Raji (cell line): Measurements from ENCODE around the gene CLPTM1L.

ENCODE experiments used
- POLR2A ChIP-seq: IDR thresholded peaks from 2 replicates; pipeline ENCODE4 v1.6.1; 2011; ENCODE audit warnings: low read depth, low read length, control low read depth; ENCODE audit not compliant: insufficient read depth

The CLPTM1L gene

GRCh38 chr5:1371218-1371971 is 26.5 kb upstream of the CLPTM1L start:
- no peak for TF ChIP-seq POLR2A

DNA sequence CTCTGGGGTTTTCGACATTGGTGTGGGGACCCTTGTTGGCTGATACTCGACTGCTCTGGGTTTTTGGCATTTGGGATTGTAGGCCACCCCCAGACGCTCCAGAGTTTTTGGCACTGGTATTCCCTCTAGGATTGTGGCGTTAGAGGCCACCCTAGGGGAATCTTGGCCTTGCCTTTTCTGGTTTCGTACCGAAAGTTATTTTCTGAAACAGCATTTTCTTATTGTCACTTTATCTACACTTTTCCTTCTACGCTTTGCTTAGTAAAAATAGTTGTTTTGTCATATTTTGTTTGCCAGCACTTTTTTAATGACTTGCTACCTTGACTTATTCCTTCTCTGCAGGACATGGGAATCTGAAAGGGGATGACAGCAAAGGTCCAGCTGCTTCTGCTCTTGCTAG is 25.1 kb upstream of the CLPTM1L start:
- TF ChIP-seq POLR2A: no peak

GRCh38 chr5:1368756-1369155 is 23.9 kb upstream of the CLPTM1L start:
- no peak for TF ChIP-seq POLR2A

DNA sequence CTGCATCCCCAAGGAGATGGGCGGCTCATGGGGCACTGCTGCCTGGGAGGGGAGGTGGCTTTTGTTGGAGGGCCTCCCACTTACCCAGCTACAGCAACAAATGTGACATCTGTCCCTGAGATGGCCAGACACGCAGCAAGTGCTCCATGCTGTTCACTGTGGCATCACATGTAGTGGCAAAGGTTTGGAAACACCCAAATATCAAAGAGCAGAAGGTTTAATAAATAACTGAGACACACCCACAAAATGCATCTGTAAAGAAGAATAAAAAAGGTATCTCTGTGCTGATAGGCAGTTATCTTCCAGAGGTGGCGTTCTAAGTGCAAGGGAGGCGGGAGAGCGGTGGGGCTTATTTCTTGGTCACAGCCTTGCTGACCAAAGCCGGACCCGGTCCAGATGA is 23.3 kb upstream of the CLPTM1L start:
- no peak for TF ChIP-seq POLR2A

DNA sequence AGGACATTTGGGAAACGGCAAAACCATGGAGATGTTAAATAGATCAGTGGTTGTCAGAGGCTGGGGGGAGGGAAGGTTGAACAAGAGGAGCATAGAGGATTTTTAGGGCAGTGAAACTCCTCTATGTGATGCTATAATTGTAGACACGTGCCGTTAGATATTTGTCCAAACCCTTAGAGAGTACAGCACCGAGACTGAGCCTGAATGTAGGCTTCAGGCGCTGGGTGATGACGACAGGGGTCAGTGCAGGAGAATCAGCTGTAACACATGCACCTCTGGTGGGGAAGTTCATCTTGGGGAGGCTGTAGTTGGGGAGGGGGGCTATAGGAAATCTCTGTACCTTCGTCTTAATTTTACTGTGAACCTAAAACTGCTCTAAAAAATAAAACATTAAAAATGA is 22.2 kb upstream of the CLPTM1L start:
- TF ChIP-seq POLR2A: no peak

DNA sequence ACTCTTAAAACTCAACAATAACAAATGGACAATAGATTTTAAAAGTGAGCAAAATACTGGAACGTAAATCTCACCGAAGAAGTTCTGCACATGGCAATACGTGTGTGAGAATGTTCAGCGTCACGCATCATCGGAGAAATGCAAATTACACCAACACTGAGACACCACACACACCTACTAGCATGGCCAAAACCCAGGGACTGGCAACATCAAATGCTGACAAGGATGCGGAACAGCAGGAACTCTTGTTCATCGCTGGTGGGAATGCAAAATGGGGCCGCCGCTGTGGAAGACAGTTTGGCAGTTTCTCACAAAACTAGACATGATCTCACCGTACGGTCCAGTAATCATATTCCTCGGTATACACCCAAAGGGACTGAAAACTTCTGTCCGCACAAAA is 21.6 kb upstream of the CLPTM1L start:
- no peak for TF ChIP-seq POLR2A

DNA sequence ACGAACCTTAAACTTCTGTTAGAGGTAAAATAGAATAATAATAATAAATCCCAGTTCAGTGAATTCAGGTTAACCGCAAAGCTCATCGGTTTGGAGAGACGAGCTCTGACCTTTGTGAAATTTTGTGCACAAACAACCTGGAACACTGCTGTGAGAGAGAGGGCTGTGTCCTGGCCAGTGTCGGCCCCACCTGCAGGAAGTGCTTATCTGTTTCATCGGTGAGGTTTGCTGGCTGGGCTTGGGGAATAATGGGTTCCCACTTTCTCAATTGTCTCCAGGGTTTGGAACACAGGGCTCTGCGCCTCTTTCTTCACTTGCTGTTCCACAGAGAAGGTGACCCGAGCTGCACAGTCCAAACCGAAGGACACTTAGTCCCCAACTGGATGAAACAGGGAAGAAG is 19.3 kb upstream of the CLPTM1L start:
- TF ChIP-seq POLR2A: no peak

- TF ChIP-seq POLR2A: no peak
These were observed 18.7 kb upstream of the CLPTM1L start for GRCh38 chr5:1363581-1363980.

GRCh38 chr5:1363160-1363559 is 18.3 kb upstream of the CLPTM1L start:
- TF ChIP-seq POLR2A: no peak

DNA sequence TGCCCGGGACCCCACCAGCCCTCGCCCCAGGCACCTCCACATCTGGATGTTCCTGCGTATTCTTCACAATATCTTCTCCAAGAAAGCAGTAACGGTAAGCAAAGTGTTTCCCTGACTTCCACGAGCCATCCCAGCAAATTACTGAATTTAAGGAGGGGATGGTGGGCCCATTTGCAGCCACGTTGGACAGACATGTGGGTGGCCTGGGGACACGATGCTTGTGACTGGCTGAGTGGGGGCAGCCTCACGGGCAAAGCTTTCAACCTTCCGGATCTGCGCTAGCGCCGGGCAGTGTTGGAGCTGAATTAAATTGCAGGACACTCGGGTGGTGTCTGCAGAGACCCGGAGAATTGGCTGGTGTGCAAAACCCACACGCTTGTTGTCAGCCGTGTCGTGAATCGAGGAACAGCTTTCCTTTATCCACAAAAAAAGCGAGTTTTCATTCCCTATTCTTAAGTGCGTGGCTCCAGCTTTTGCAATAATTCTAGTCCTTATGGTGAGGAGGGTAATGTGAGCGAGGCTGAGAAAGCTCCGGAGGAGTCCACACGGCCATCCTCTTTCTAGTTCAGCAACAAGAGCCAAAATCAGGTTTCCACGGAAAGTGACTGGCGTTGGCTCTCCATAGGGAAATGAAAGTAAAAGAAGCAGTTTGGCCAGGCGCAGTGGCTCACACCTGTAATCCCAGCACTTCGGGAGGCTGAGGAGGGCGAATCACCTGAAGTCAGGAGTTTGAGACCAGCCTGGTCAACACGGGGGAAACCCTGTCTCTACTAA is 17.5 kb upstream of the CLPTM1L start:
- TF ChIP-seq POLR2A: no peak

DNA sequence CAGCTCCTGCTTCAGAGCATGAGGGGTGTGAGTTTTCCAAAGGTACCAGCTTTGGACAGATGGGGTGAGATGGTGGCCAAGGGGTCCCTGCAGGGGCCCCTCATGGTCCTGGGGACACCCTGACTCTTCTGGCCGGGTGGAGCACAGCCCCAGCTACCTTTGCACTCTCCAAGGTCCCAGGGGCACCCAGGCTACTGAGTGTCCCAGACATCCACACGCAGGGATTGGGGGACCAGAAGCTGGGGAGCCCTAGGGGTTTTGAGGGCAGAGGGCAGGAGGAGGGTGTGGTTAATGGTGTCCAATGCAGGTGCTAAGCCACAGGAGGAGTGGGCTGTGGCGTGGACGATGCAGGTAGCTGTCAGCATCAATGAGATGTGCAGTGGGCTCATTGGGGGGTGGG is 16.0 kb upstream of the CLPTM1L start:
- no peak for TF ChIP-seq POLR2A

GRCh38 chr5:1359713-1360112 is 14.8 kb upstream of the CLPTM1L start:
- no peak for TF ChIP-seq POLR2A

DNA sequence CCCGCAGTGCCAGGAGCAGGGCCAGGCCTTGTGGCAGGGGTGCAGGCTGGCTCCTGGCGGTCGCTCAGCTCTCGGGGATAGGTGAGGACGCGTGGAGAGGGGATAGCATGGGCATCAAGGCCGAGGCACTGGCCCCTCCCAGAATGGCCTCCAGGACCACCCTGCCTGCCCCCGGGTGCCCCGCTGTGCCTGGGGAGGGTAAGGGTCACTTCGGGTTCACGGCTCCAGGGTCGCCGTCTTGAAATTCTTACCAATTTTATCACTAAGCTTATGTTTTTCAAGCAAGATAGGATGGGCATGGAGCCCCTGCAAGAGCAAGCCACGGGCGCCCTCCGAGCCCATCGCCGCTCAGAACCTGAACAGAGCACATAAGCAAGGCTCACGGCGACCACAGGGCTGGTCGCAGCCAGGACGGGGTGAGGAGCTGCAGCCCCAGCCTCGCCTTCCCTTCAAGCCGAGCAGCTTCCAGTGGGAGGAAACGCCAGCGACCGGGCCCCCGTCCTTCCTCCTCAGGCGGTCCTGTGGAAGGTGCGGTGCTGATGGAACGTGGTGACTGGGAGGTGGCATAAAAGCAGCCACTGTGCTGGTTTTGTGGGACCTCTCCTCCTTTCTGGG is 14.2 kb upstream of the CLPTM1L start:
- TF ChIP-seq POLR2A: no peak

DNA sequence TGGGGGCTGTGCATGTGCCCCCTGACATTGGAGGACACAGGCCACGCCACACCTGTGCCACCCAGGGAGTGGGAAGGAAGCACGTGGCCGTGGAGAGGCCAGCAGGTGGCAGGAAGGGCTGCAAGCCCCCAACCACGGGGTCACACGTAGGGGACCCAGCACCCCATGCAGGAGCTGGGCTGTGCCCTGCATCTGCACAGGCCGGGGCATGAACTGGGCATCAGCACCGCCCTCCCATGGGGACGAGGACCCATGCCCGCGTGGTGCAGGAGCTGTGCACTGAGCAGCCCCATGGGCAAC is 13.8 kb upstream of the CLPTM1L start:
- TF ChIP-seq POLR2A: no peak

GRCh38 chr5:1357946-1358725 is 13.2 kb upstream of the CLPTM1L start:
- no peak for TF ChIP-seq POLR2A
